Measurements from ENCODE around the gene SMOC2.

- TF ChIP-seq POLR2A (IDR thresholded peaks at IDR 0.05; ENCODE audit: low read depth) (no peak), CTCF (IDR thresholded peaks at IDR 0.05) (no peak)
These were observed 225.9 kb downstream of the SMOC2 start for GRCh38 chr6:168666699-168667427.
